ENCODE data around the gene PTH2.

DNA sequence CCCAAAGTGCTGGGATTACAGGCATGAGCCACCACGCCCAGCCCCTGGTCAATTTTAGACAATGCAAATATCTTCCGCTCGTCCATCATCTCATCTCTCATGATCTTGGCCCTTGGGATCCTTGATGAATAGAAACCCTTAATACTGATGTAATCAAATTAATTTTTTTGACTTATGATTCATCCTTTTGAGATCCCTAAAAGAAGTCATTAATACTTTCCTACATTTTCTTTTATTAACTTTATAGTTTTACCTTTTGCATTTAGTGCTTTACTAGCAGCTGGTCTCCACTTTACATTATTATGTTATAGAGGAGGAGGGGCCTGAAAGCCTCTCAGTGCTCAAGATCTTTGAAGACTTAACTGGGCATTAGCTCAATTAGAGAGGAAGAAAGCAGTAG lies 42.9 kb downstream of the PTH2 start:
- TF ChIP-seq, protein P1, sequence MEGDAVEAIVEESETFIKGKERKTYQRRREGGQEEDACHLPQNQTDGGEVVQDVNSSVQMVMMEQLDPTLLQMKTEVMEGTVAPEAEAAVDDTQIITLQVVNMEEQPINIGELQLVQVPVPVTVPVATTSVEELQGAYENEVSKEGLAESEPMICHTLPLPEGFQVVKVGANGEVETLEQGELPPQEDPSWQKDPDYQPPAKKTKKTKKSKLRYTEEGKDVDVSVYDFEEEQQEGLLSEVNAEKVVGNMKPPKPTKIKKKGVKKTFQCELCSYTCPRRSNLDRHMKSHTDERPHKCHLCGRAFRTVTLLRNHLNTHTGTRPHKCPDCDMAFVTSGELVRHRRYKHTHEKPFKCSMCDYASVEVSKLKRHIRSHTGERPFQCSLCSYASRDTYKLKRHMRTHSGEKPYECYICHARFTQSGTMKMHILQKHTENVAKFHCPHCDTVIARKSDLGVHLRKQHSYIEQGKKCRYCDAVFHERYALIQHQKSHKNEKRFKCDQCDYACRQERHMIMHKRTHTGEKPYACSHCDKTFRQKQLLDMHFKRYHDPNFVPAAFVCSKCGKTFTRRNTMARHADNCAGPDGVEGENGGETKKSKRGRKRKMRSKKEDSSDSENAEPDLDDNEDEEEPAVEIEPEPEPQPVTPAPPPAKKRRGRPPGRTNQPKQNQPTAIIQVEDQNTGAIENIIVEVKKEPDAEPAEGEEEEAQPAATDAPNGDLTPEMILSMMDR (IDR thresholded peaks at IDR 0.05), result no peak
- TF ChIP-seq POLR2A (IDR thresholded peaks at IDR 0.05), result no peak

All from thyroid gland (tissue), 4 donors.